Breast epithelium (tissue), 4 donors: ENCODE data around the gene TANGO6. TPM values are rescaled to one million over a fixed set of nuclear protein-coding genes. Genes with fewer than 3 reads are reported as not detected.

Experiments
- DNase-seq, 2 donors: peaks; one replicate each; pipeline ENCODE4 v3.0.0-alpha.2; 2019; ENCODE audit warnings: low spot score in 2 of 2
- H3K27ac ChIP-seq, 2 donors: fragments of 200-600 bp; sonication (generic) in 1 of 2; one replicate each; pipeline ENCODE4 v1.5.1; 2016 to 2019; ENCODE audit warnings: mild to moderate bottlenecking in 1 of 2
- H3K27me3 ChIP-seq, 2 donors: fragments of 200-600 bp; sonication (generic) in 1 of 2; one replicate each; pipeline versions ENCODE4 v1.5.1 to v1.6.0; 2017 to 2019; ENCODE audit warnings: control low read depth in 1 of 2, mild to moderate bottlenecking in 1 of 2
- H3K36me3 ChIP-seq: fragments of 200-600 bp; one replicate; pipeline ENCODE4 v1.5.1; 2019
- H3K4me1 ChIP-seq, 2 donors: fragments of 200-600 bp; sonication (generic); one replicate each; pipeline ENCODE4 v1.5.1; 2016 to 2019; ENCODE audit warnings: control low read depth in 1 of 2
- H3K4me3 ChIP-seq, 3 donors: fragments of 200-600 bp; sonication (generic); 1 replicate in 2 of 3; 2 replicates in 1 of 3; pipeline ENCODE4 v1.5.1; 2016 to 2019; ENCODE audit warnings: mild to moderate bottlenecking in 3 of 3, moderate library complexity in 2 of 3
- H3K9me3 ChIP-seq, 2 donors: fragments of 200-600 bp; sonication (generic) in 1 of 2; one replicate each; pipeline ENCODE4 v1.5.1; 2016 to 2019; ENCODE audit warnings: control low read depth in 1 of 2
- POLR2A ChIP-seq: fragments of 450-650 bp; IDR thresholded peaks from one replicate; pipeline ENCODE4 v1.6.1; 2016; ENCODE audit warnings: antibody characterized with exemption, mild to moderate bottlenecking, moderate library complexity
- POLR2AphosphoS5 ChIP-seq, 3 donors: sonication (generic); formaldehyde crosslinking; IDR thresholded peaks; one replicate each; pipeline ENCODE4 v1.6.1; 2017; ENCODE audit warnings: antibody characterized with exemption in 3 of 3
- intact Hi-C: fragments of 100-400 bp; cut with DNase I; formaldehyde crosslinking; loops from one replicate; pipeline ENCODE4 v1.15.1; 2023; ENCODE audit warnings: low total_unique reads
- total RNA-seq, 3 donors: library from RNA; depleted of rRNA; stranded (reverse); fragments of >200 nt; gene quantifications; one replicate each; pipeline ENCODE4 v1.1.0, GENCODE V29; 2016
- TF ChIP-seq, protein P1 (sequence below), 3 donors: fragments of 450-650 bp; IDR thresholded peaks; one replicate each; pipeline ENCODE4 v1.5.1; 2016 to 2017; ENCODE audit warnings: antibody characterized with exemption in 3 of 3, mild to moderate bottlenecking in 3 of 3, moderate library complexity in 3 of 3

TANGO6 gene
- total RNA-seq, 3 donors from 2014 or later, result 13.4 to 26.1 (median 24.6) TPM

DNA sequence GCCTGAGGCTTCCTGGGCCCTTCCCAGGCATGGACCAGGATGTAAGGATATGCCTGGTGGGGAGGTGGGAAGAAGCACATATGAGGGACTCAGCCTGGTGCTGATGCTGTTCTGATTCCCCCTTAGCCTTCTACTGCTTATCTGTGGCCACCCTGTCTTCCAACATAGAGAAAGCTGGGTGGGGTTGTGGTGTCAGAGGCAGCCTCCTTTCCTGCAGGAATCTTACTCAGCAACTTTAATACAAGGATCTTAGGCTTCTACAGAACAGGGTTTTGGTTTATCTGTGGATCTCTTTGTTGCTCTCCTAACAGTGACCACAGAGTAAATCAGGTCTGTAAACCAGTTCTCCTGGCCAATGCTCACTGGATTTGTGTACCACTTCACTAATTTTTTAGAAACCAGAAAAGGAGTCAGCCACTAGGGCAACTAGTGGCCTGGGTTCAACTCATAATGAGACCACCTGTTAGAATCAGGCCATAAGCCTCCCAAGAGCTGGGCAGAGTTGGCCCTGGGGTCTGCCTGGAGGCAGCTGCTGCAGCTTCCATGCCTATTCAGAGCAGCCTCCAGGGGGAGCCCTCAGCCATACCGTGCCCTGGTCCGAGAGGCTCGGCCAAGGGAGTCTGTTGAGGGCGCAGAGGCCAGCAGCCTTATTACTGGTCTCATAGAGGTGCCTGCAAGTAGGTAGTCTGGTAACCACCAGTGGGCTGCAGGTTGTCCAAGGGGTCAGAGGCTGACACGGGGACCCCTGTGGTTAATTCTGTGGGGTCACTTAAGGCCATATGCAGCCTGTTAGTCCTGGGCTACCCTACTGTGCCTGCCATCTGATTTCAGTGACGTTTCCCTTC is 269.2 kb downstream of the TANGO6 start:
- no peak for TF ChIP-seq POLR2AphosphoS5 (IDR thresholded peaks at IDR 0.05)
- TF ChIP-seq, protein P1, sequence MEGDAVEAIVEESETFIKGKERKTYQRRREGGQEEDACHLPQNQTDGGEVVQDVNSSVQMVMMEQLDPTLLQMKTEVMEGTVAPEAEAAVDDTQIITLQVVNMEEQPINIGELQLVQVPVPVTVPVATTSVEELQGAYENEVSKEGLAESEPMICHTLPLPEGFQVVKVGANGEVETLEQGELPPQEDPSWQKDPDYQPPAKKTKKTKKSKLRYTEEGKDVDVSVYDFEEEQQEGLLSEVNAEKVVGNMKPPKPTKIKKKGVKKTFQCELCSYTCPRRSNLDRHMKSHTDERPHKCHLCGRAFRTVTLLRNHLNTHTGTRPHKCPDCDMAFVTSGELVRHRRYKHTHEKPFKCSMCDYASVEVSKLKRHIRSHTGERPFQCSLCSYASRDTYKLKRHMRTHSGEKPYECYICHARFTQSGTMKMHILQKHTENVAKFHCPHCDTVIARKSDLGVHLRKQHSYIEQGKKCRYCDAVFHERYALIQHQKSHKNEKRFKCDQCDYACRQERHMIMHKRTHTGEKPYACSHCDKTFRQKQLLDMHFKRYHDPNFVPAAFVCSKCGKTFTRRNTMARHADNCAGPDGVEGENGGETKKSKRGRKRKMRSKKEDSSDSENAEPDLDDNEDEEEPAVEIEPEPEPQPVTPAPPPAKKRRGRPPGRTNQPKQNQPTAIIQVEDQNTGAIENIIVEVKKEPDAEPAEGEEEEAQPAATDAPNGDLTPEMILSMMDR (IDR thresholded peaks at IDR 0.05), result peak; percentile 21 to 31 (median 26)
- Histone ChIP-seq H3K9me3 (no peaks in the 10 kb centered on the region), H3K36me3 (no peaks in the 10 kb centered on the region), H3K4me1 (peaks cover 6 to 9% of the 10 kb centered on the region in 2 donors), H3K27me3 (no peaks in the 10 kb centered on the region), H3K4me3 (no peak overlapping the region), H3K27ac (peak overlapping the region; percentile 46 to 54)
- intact Hi-C loops, result no loop called here
- DNase-seq, result no peak

DNA sequence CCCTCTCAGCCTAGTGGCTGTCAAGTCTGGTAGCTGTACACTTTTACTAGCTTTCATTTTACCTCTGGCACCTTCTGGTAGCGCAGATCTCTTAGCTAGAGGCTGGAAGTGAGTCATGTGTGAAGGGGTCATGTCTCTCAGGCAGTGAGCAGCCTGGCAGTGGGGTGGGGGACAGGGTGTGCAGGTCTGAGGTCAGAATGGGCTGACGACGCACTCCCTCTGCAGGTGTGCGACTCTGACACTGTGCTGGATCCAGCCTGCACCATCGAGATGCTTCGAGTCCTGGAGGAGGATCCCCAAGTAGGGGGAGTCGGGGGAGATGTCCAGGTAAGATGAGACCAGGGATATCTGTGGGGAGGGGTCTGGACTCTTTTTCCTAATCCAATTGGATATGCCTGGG is 269.9 kb downstream of the TANGO6 start:
- intact Hi-C loops, result no loop called here
- Histone ChIP-seq H3K4me3 (no peak overlapping the region), H3K4me1 (peaks cover 0 to 9% of the 10 kb centered on the region in 2 donors), H3K27ac (no peak overlapping the region), H3K36me3 (no peaks in the 10 kb centered on the region), H3K27me3 (no peaks in the 10 kb centered on the region), H3K9me3 (no peaks in the 10 kb centered on the region)
- no peak for DNase-seq
- TF ChIP-seq, protein P1 (IDR thresholded peaks at IDR 0.05), result no peak
- TF ChIP-seq POLR2A (no peak), POLR2AphosphoS5 (IDR thresholded peaks at IDR 0.05) (no peak)

DNA sequence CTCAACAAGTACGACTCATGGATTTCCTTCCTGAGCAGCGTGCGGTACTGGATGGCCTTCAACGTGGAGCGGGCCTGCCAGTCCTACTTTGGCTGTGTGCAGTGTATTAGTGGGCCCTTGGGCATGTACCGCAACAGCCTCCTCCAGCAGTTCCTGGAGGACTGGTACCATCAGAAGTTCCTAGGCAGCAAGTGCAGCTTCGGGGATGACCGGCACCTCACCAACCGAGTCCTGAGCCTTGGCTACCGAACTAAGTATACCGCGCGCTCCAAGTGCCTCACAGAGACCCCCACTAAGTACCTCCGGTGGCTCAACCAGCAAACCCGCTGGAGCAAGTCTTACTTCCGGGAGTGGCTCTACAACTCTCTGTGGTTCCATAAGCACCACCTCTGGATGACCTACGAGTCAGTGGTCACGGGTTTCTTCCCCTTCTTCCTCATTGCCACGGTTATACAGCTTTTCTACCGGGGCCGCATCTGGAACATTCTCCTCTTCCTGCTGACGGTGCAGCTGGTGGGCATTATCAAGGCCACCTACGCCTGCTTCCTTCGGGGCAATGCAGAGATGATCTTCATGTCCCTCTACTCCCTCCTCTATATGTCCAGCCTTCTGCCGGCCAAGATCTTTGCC is 271.1 kb downstream of the TANGO6 start:
- Histone ChIP-seq H3K9me3 (no peaks in the 10 kb centered on the region), H3K27me3 (no peaks in the 10 kb centered on the region), H3K4me1 (peaks cover 0 to 9% of the 10 kb centered on the region in 2 donors), H3K4me3 (no peak overlapping the region), H3K36me3 (no peaks in the 10 kb centered on the region), H3K27ac (no peak overlapping the region)
- TF ChIP-seq POLR2AphosphoS5 (IDR thresholded peaks at IDR 0.05) (no peak), POLR2A (no peak)
- TF ChIP-seq, protein P1 (IDR thresholded peaks at IDR 0.05), result no peak
- DNase-seq, result no peak
- intact Hi-C loops, result no loop called here

DNA sequence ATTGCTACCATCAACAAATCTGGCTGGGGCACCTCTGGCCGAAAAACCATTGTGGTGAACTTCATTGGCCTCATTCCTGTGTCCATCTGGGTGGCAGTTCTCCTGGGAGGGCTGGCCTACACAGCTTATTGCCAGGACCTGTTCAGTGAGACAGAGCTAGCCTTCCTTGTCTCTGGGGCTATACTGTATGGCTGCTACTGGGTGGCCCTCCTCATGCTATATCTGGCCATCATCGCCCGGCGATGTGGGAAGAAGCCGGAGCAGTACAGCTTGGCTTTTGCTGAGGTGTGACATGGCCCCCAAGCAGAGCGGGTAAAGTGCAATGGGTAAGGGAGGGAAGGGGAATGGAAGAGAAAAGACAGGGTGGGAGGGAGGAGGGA is 271.6 kb downstream of the TANGO6 start:
- intact Hi-C loops, result no loop called here
- Histone ChIP-seq H3K9me3 (no peaks in the 10 kb centered on the region), H3K27ac (no peak overlapping the region), H3K4me3 (no peak overlapping the region), H3K36me3 (no peaks in the 10 kb centered on the region), H3K4me1 (peaks cover 0 to 9% of the 10 kb centered on the region in 2 donors), H3K27me3 (no peaks in the 10 kb centered on the region)
- no peak for TF ChIP-seq POLR2AphosphoS5 (IDR thresholded peaks at IDR 0.05)
- no peak for TF ChIP-seq POLR2A
- TF ChIP-seq, protein P1 (IDR thresholded peaks at IDR 0.05), result no peak
- no peak for DNase-seq

DNA sequence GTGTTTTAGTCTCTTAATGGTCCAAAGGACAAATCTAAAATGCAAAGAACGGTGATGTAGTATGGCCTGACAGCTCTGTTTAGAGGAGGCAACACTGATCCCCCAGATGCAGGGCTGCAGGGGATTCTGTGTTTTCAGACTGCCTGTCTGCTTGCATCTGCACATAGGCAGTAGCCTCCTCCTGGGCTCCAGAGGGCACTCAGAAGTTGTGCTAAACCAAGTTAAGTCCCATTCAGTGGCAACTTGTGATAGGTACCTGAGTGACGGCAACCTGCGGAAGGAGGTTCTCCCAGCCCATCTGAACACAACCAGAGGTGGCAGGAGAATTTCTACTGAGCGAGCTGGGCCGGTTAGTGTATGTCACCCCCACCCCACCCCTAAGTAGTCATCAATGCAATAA is 272.0 kb downstream of the TANGO6 start:
- intact Hi-C loops, result no loop called here
- Histone ChIP-seq H3K27me3 (no peaks in the 10 kb centered on the region), H3K9me3 (no peaks in the 10 kb centered on the region), H3K27ac (no peak overlapping the region), H3K36me3 (no peaks in the 10 kb centered on the region), H3K4me1 (peaks cover 0 to 9% of the 10 kb centered on the region in 2 donors), H3K4me3 (no peak overlapping the region)
- TF ChIP-seq POLR2AphosphoS5 (IDR thresholded peaks at IDR 0.05) (no peak), POLR2A (no peak)
- TF ChIP-seq, protein P1 (IDR thresholded peaks at IDR 0.05), result no peak
- DNase-seq, result no peak
